HG03025 (cell line): ENCODE data around the gene LURAP1L.
"Not testable (repeated sequence)": the region's sequence is repeated elsewhere in the genome, so short reads cannot be mapped to it uniquely, and the experiment has no call there.

ENCODE experiments used
- ATAC-seq: cut with Tn5 transposase; IDR thresholded peaks from one replicate; pipeline ENCODE4 v1.9.1; 2021; ENCODE audit warnings: mild to moderate bottlenecking, moderate library complexity; ENCODE audit not compliant: unreplicated experiment, low FRiP score

Gene LURAP1L

GRCh38 chr9:12851341-12852090, 76.7 kb downstream of the LURAP1L start:
- ATAC-seq: no peak

GRCh38 chr9:12853051-12853450, 78.2 kb downstream of the LURAP1L start:
- ATAC-seq: no peak

GRCh38 chr9:12854221-12854620, 79.4 kb downstream of the LURAP1L start:
- no peak for ATAC-seq

GRCh38 chr9:12855066-12855465, 80.2 kb downstream of the LURAP1L start:
- ATAC-seq: no peak

- no peak for ATAC-seq
Measured at GRCh38 chr9:12856603-12857002, 81.8 kb downstream of the LURAP1L start.

GRCh38 chr9:12859704-12860251, 85.0 kb downstream of the LURAP1L start:
- ATAC-seq: no peak

GRCh38 chr9:12860998-12861397, 86.2 kb downstream of the LURAP1L start:
- no peak for ATAC-seq

GRCh38 chr9:12862611-12863410, 88.0 kb downstream of the LURAP1L start:
- ATAC-seq: no peak

GRCh38 chr9:12863618-12864017, 88.8 kb downstream of the LURAP1L start:
- ATAC-seq: no peak

GRCh38 chr9:12865380-12865779, 90.6 kb downstream of the LURAP1L start:
- not testable (repeated sequence) for ATAC-seq
